IMR-90 (cell line): ENCODE data around the gene ARNT2. TPM values are rescaled to one million over a fixed set of nuclear protein-coding genes. Genes with fewer than 3 reads are reported as not detected.

ENCODE experiments used
- ATAC-seq: fragments of 200-7000 bp; cut with Tn5 transposase; 2 replicates; pipeline ENCODE4 v1.9.1; 2020; ENCODE audit warnings: low read depth, mild to moderate bottlenecking, moderate library complexity
- BruUV-seq: library from RNA; stranded (reverse); fragments of 400-500 nt; replicated peaks from 2 replicates; lab custom pipeline; 2021; lab: Mats Ljungman, UMichigan
- CTCF ChIA-PET: fragments of 300-600 bp; formaldehyde crosslinking; extraction: SDS; loops from one replicate; lab custom pipeline; 2021; ENCODE audit warnings: antibody characterized with exemption; lab: Yijun Ruan, JAX
- POLR2A ChIA-PET: fragments of 300-600 bp; sonication (Branson Sonifier 250); formaldehyde crosslinking; loops from one replicate; lab custom pipeline; 2022; ENCODE audit warnings: antibody characterized with exemption; ENCODE audit not compliant: unreplicated experiment; lab: Charles Lee
- DNase-seq: peaks from one replicate; pipeline ENCODE4 v3.0.0; 2013
- H2AFZ ChIP-seq: replicated peaks from 2 replicates; pipeline ENCODE3; 2013; ENCODE audit warnings: low read length, mild to moderate bottlenecking; ENCODE audit not compliant: poor library complexity
- H2AK5ac ChIP-seq: 2 replicates; pipeline ENCODE4 v1.6.1; 2013; ENCODE audit warnings: low read depth, low read length, inconsistent platforms
- H2AK9ac ChIP-seq: replicated peaks from 2 replicates; pipeline ENCODE3; 2013; ENCODE audit warnings: mild to moderate bottlenecking, low read depth, low read length, moderate library complexity; ENCODE audit not compliant: poor library complexity
- H2BK120ac ChIP-seq: 2 replicates; pipeline ENCODE4 v1.6.1; 2013; ENCODE audit warnings: low read depth, low read length, inconsistent platforms
- H2BK15ac ChIP-seq: 3 replicates; pipeline ENCODE4 v1.6.1; 2013; ENCODE audit warnings: low read depth, low read length, inconsistent platforms
- H2BK20ac ChIP-seq: 2 replicates; pipeline ENCODE4 v1.6.1; 2013; ENCODE audit warnings: low read depth, mild to moderate bottlenecking, inconsistent platforms, low read length, moderate library complexity
- H2BK5ac ChIP-seq: 2 replicates; pipeline ENCODE4 v1.6.1; 2013; ENCODE audit warnings: mild to moderate bottlenecking, low read depth, low read length, inconsistent platforms; ENCODE audit not compliant: poor library complexity, severe bottlenecking
- H3K14ac ChIP-seq: replicated peaks from 2 replicates; pipeline ENCODE4 v1.6.1; 2013; ENCODE audit warnings: low read depth, low read length, inconsistent platforms
- H3K18ac ChIP-seq: 2 replicates; pipeline ENCODE4 v1.6.1; 2013; ENCODE audit warnings: low read depth, low read length, control low read depth
- H3K23ac ChIP-seq: 2 replicates; pipeline ENCODE4 v1.6.1; 2013; ENCODE audit warnings: low read depth, low read length, inconsistent platforms
- H3K27ac ChIP-seq: 2 replicates; pipeline ENCODE4 v1.5.1; 2013; ENCODE audit warnings: mild to moderate bottlenecking, control low read depth, low read length; ENCODE audit not compliant: insufficient read depth
- H3K27me3 ChIP-seq: 2 replicates; pipeline ENCODE4 v1.6.1; 2013; ENCODE audit warnings: low read length; ENCODE audit not compliant: control insufficient read depth, insufficient read depth
- H3K36me3 ChIP-seq: 2 replicates; pipeline ENCODE4 v1.6.1; 2013; ENCODE audit warnings: low read length, mixed read lengths; ENCODE audit not compliant: control insufficient read depth, insufficient read depth
- H3K4ac ChIP-seq: 2 replicates; pipeline ENCODE4 v1.6.1; 2013; ENCODE audit warnings: low read depth, low read length, inconsistent platforms
- H3K4me1 ChIP-seq: 2 replicates; pipeline ENCODE4 v1.6.1; 2013; ENCODE audit warnings: low read length, mixed read lengths; ENCODE audit not compliant: control insufficient read depth, insufficient read depth
- H3K4me2 ChIP-seq: 2 replicates; pipeline ENCODE4 v1.6.1; 2013; ENCODE audit warnings: low read depth, mild to moderate bottlenecking, control low read depth, low read length, moderate library complexity
- H3K4me3 ChIP-seq: 2 replicates; pipeline ENCODE4 v1.5.1; 2013; ENCODE audit warnings: low read depth, mild to moderate bottlenecking, control low read depth, low read length, moderate library complexity; ENCODE audit not compliant: insufficient read depth
- H3K56ac ChIP-seq: 2 replicates; pipeline ENCODE4 v1.6.1; 2013; ENCODE audit warnings: low read length, inconsistent platforms; ENCODE audit not compliant: insufficient read depth; ENCODE audit errors: extremely low read depth
- H3K79me1 ChIP-seq, 2 experiments: 2 replicates each; pipeline ENCODE4 v1.6.1; 2013; ENCODE audit warnings: low read length in 2 of 2, inconsistent platforms in 1 of 2, low read depth in 1 of 2
- H3K9ac ChIP-seq: 2 replicates; pipeline ENCODE4 v1.6.1; 2013; ENCODE audit warnings: low read depth, low read length, control low read depth
- H3K9me1 ChIP-seq: 2 replicates; pipeline ENCODE4 v1.6.1; 2013; ENCODE audit warnings: low read length, inconsistent platforms; ENCODE audit not compliant: insufficient read depth
- H3K9me3 ChIP-seq: 2 replicates; pipeline ENCODE4 v1.6.1; 2013; ENCODE audit warnings: low read length; ENCODE audit not compliant: control insufficient read depth, insufficient read depth
- H4K20me1 ChIP-seq: 2 replicates; pipeline ENCODE4 v1.6.1; 2013; ENCODE audit warnings: low read length, inconsistent platforms; ENCODE audit not compliant: insufficient read depth
- H4K5ac ChIP-seq: 2 replicates; pipeline ENCODE4 v1.6.1; 2013; ENCODE audit warnings: mild to moderate bottlenecking, low read depth, low read length, control low read depth
- H4K8ac ChIP-seq, 2 experiments: 2 replicates each; pipeline ENCODE4 v1.6.1; 2013; ENCODE audit warnings: low read depth in 2 of 2, low read length in 2 of 2, control low read depth in 1 of 2, inconsistent platforms in 1 of 2
- H4K91ac ChIP-seq: 2 replicates; pipeline ENCODE4 v1.6.1; 2013; ENCODE audit warnings: low read depth, low read length, inconsistent platforms; ENCODE audit not compliant: insufficient read depth
- BHLHE40 ChIP-seq: fragments of 150-350 bp; IDR thresholded peaks from 2 replicates; pipeline ENCODE4 v1.6.1; 2016; ENCODE audit warnings: mild to moderate bottlenecking, low read depth, low read length
- CEBPB ChIP-seq: IDR thresholded peaks from 2 replicates; pipeline ENCODE4 v1.6.1; 2012; ENCODE audit warnings: low read depth, low read length, improper control_type of control experiment
- CHD1 ChIP-seq: IDR thresholded peaks from 2 replicates; pipeline ENCODE4 v1.6.1; 2012; ENCODE audit warnings: low read depth, low read length, improper control_type of control experiment
- FOS ChIP-seq: fragments of 150-350 bp; IDR thresholded peaks from 2 replicates; pipeline ENCODE4 v1.6.1; 2016; ENCODE audit warnings: low read depth, low read length
- MAFK ChIP-seq: IDR thresholded peaks from 2 replicates; pipeline ENCODE4 v1.6.1; 2012; ENCODE audit warnings: low read depth, low read length, improper control_type of control experiment
- MAZ ChIP-seq: IDR thresholded peaks from 2 replicates; pipeline ENCODE4 v1.6.1; 2012; ENCODE audit warnings: low read depth, mild to moderate bottlenecking, low read length, improper control_type of control experiment, moderate library complexity, borderline replicate concordance
- MXI1 ChIP-seq: IDR thresholded peaks from 2 replicates; pipeline ENCODE4 v1.6.1; 2012; ENCODE audit warnings: low read depth, mild to moderate bottlenecking, low read length, moderate library complexity, borderline replicate concordance
- NFE2L2 ChIP-seq: fragments of 150-350 bp; IDR thresholded peaks from 2 replicates; pipeline ENCODE4 v1.6.1; 2016; ENCODE audit warnings: low read depth, mild to moderate bottlenecking, low read length
- POLR2A ChIP-seq: IDR thresholded peaks from 2 replicates; pipeline ENCODE4 v1.6.1; 2012; ENCODE audit warnings: mild to moderate bottlenecking, low read depth, low read length
- RAD21 ChIP-seq: IDR thresholded peaks from 2 replicates; pipeline ENCODE4 v1.6.1; 2012; ENCODE audit warnings: low read length, improper control_type of control experiment
- RCOR1 ChIP-seq: IDR thresholded peaks from 2 replicates; pipeline ENCODE4 v1.6.1; 2012; ENCODE audit warnings: mild to moderate bottlenecking, low read length, improper control_type of control experiment; ENCODE audit not compliant: insufficient replicate concordance
- RFX5 ChIP-seq: IDR thresholded peaks from 2 replicates; pipeline ENCODE4 v1.8.0; 2012; ENCODE audit warnings: low read depth, mild to moderate bottlenecking, low read length, moderate library complexity
- SMC3 ChIP-seq: fragments of 150-350 bp; IDR thresholded peaks from 2 replicates; pipeline ENCODE4 v1.6.1; 2016; ENCODE audit warnings: low read depth, mild to moderate bottlenecking, antibody characterized with exemption, low read length, moderate library complexity
- WGBS, 2 experiments: methylation state at CpG; one replicate each; pipeline versions ENCODE4 v1.1.5 to v1.1.7; 2013; ENCODE audit warnings: missing lambda C conversion rate in 2 of 2; ENCODE audit not compliant: insufficient read length in 1 of 2; ENCODE audit errors: extremely low coverage in 2 of 2; 5-methylcytosine and 5-hydroxymethylcytosine counted together
- dilution Hi-C: fragments of 300-500 bp; cut with HindIII; formaldehyde crosslinking; loops from one replicate; pipeline ENCODE4 v1.14.3; 2018; ENCODE audit warnings: low sequenced_read_pairs; ENCODE audit not compliant: unreplicated experiment
- in situ Hi-C: fragments of 300-500 bp; cut with MboI; formaldehyde crosslinking; loops from 3 replicates; pipeline ENCODE4 v1.14.3; 2019; ENCODE audit warnings: low sequenced_read_pairs, inconsistent platforms, mixed read lengths
- intact Hi-C: fragments of 100-400 bp; cut with micrococcal nuclease; formaldehyde crosslinking; loops from 2 replicates; pipeline ENCODE4 v1.10.0; 2022
- polyA plus RNA-seq, 3 experiments: library from polyadenylated mRNA; depleted of rRNA; stranded (reverse); fragments of >200 nt; gene quantifications; 2 replicates each; pipeline ENCODE4 v1.2.3, GENCODE V29; 2012; ENCODE audit warnings: low replicate concordance in 1 of 3
- total RNA-seq: library from RNA; depleted of rRNA; stranded (reverse); fragments of >200 nt; gene quantifications from 2 replicates; pipeline ENCODE4 v1.2.3, GENCODE V29; 2012
- TF ChIP-seq, protein P1 (sequence below): fragments of 150-350 bp; IDR thresholded peaks from 2 replicates; pipeline ENCODE4 v1.6.1; 2016; ENCODE audit warnings: low read depth, mild to moderate bottlenecking, low read length, moderate library complexity, borderline replicate concordance
- TF ChIP-seq, protein P2 (sequence below): fragments of 150-350 bp; IDR thresholded peaks from 2 replicates; pipeline ENCODE4 v1.6.1; 2017; ENCODE audit warnings: mild to moderate bottlenecking, antibody characterized with exemption, low read length, low read depth
- TF ChIP-seq, protein P3 (sequence below): conservative IDR thresholded peaks from 2 replicates; pipeline ENCODE4 v1.5.1; 2012; ENCODE audit warnings: mild to moderate bottlenecking, low read depth, low read length, improper control_type of control experiment

The ARNT2 gene
- total and polyA plus RNA-seq, 2 of the 4 experiments (the other 2 are of a cell fraction) = 18.2 to 19.0 TPM

DNA sequence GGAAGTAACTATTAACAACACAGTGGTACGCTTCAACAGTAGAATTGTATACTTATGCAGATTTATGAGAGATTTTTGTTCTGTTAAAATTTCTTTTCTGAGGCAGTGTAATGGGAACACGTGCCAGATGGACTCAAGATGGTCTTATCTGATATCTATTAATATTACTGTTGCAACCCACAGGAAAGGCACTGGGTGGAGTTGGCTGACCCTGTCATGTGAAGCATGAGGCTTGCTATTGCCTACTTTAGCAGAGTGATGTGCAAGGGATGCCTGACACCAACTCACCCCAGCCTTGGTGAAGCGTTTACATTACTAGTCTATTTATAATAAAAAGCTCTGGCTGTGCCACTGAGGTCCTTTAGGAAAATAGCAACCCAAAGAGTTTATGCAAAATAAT lies 19.8 kb upstream of the ARNT2 start:
- no peak for TF ChIP-seq MXI1
- TF ChIP-seq CHD1 = no peak
- TF ChIP-seq BHLHE40 = no peak
- TF ChIP-seq, protein P1, sequence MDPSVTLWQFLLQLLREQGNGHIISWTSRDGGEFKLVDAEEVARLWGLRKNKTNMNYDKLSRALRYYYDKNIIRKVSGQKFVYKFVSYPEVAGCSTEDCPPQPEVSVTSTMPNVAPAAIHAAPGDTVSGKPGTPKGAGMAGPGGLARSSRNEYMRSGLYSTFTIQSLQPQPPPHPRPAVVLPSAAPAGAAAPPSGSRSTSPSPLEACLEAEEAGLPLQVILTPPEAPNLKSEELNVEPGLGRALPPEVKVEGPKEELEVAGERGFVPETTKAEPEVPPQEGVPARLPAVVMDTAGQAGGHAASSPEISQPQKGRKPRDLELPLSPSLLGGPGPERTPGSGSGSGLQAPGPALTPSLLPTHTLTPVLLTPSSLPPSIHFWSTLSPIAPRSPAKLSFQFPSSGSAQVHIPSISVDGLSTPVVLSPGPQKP = no peak
- TF ChIP-seq MAFK = no peak
- TF ChIP-seq FOS = no peak
- no peak for TF ChIP-seq RCOR1
- TF ChIP-seq CEBPB = no peak
- TF ChIP-seq, protein P2, sequence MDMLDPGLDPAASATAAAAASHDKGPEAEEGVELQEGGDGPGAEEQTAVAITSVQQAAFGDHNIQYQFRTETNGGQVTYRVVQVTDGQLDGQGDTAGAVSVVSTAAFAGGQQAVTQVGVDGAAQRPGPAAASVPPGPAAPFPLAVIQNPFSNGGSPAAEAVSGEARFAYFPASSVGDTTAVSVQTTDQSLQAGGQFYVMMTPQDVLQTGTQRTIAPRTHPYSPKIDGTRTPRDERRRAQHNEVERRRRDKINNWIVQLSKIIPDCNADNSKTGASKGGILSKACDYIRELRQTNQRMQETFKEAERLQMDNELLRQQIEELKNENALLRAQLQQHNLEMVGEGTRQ = no peak
- TF ChIP-seq, protein P3, sequence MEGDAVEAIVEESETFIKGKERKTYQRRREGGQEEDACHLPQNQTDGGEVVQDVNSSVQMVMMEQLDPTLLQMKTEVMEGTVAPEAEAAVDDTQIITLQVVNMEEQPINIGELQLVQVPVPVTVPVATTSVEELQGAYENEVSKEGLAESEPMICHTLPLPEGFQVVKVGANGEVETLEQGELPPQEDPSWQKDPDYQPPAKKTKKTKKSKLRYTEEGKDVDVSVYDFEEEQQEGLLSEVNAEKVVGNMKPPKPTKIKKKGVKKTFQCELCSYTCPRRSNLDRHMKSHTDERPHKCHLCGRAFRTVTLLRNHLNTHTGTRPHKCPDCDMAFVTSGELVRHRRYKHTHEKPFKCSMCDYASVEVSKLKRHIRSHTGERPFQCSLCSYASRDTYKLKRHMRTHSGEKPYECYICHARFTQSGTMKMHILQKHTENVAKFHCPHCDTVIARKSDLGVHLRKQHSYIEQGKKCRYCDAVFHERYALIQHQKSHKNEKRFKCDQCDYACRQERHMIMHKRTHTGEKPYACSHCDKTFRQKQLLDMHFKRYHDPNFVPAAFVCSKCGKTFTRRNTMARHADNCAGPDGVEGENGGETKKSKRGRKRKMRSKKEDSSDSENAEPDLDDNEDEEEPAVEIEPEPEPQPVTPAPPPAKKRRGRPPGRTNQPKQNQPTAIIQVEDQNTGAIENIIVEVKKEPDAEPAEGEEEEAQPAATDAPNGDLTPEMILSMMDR = no peak
- TF ChIP-seq MAZ = no peak
- no peak for TF ChIP-seq RFX5
- TF ChIP-seq POLR2A = no peak
- TF ChIP-seq RAD21 = no peak
- TF ChIP-seq SMC3 = no peak
- TF ChIP-seq NFE2L2 = no peak
- no peak overlapping the region for H3K4me2 ChIP-seq

More for the DNA sequence above, 19.8 kb upstream of the ARNT2 start:
- in situ Hi-C loops (no loop called here), intact Hi-C loops (no loop called here), dilution Hi-C loops (no loop called here)
- no peak overlapping the region for H2AFZ ChIP-seq
- H4K91ac ChIP-seq = no peak overlapping the region
- H3K9me1 ChIP-seq = no peaks in the 10 kb centered on the region
- H2AK9ac ChIP-seq = no peak overlapping the region
- no peak overlapping the region for H3K23ac ChIP-seq
- no peak overlapping the region for H4K8ac ChIP-seq
- no CpG with 5 or more reads among the region's 3 CpGs for WGBS, 2 experiments
- H3K36me3 ChIP-seq = no peaks in the 10 kb centered on the region
- H3K9ac ChIP-seq = no peak overlapping the region
- no peak overlapping the region for H2BK120ac ChIP-seq
- no peak overlapping the region for H2BK15ac ChIP-seq
- H4K5ac ChIP-seq = no peak overlapping the region
- H3K79me1 ChIP-seq = no peaks in the 10 kb centered on the region
- peaks cover 21% of the 10 kb centered on the region for H3K27me3 ChIP-seq
- no peak overlapping the region for H3K27ac ChIP-seq
- no peak overlapping the region for H3K56ac ChIP-seq
- no peak overlapping the region for H3K4ac ChIP-seq
- DNase-seq (no peak), ATAC-seq (no peak)
- no peaks in the 10 kb centered on the region for H3K4me1 ChIP-seq
- H3K18ac ChIP-seq = no peak overlapping the region
- H3K14ac ChIP-seq = no peak overlapping the region
- POLR2A ChIA-PET = no interaction called here
- no peaks in the 10 kb centered on the region for H3K9me3 ChIP-seq
- no TSS peak for BruUV-seq
- no peak overlapping the region for H3K4me3 ChIP-seq
- no peak overlapping the region for H2BK20ac ChIP-seq
- CTCF ChIA-PET = no interaction called here
- no peak overlapping the region for H2BK5ac ChIP-seq
- no peak overlapping the region for H2AK5ac ChIP-seq
- H4K20me1 ChIP-seq = no peaks in the 10 kb centered on the region
